Measurements from ENCODE around the gene C21orf91. TPM values are rescaled to one million over a fixed set of nuclear protein-coding genes. Genes with fewer than 3 reads are reported as not detected.

Gene C21orf91
- total RNA-seq, 1 experiment from 2014 or later = 49.2 TPM

- WGBS (ENCODE audit: extremely low coverage, insufficient read length, low lambda C conversion rate) = no CpG with 5 or more reads among the region's 6 CpGs
- Histone ChIP-seq H3K9me3 (ENCODE audit: control insufficient read depth, low read depth, low read length) (no peaks in the 10 kb centered on the region), H3K4ac (ENCODE audit: low read depth, low read length) (no peak overlapping the region), H3K23ac (ENCODE audit: insufficient read length, low read depth, low read length) (no peak overlapping the region), H2BK120ac (ENCODE audit: low read depth, low read length, poor library complexity, severe bottlenecking) (no peak overlapping the region), H3K27ac (ENCODE audit: insufficient read length, low read depth, low read length) (no peak overlapping the region), H3K79me2 (ENCODE audit: insufficient read depth, low read length) (no peaks in the 10 kb centered on the region), H3K14ac (ENCODE audit: insufficient read depth, low read length) (no peak overlapping the region), H3T11ph (ENCODE audit: low read length) (no peak overlapping the region), H2AK5ac (ENCODE audit: insufficient read length, low read length) (no peak overlapping the region), H2BK15ac (ENCODE audit: low read depth, low read length) (no peak overlapping the region), H3K4me1 (ENCODE audit: insufficient read depth, low read length) (no peaks in the 10 kb centered on the region), H3K56ac (ENCODE audit: insufficient read length, low read depth, low read length) (no peak overlapping the region), H3K79me1 (ENCODE audit: insufficient read depth, low read depth, low read length, poor library complexity, severe bottlenecking) (no peaks in the 10 kb centered on the region), H3K4me2 (ENCODE audit: insufficient read depth, insufficient read length, low read length) (no peak overlapping the region), H4K8ac (replicated peaks; ENCODE audit: insufficient read length, low read depth, low read length) (no peak overlapping the region), H2AFZ (ENCODE audit: low read length) (no peak overlapping the region), H4K5ac (ENCODE audit: insufficient read length, low read depth, low read length) (no peak overlapping the region), H2BK20ac (ENCODE audit: low read depth, low read length, poor library complexity, severe bottlenecking) (no peak overlapping the region), H3K18ac (ENCODE audit: insufficient read length, low read depth, low read length) (no peak overlapping the region), H3K9ac (ENCODE audit: extremely low read depth, insufficient read length, low read length) (no peak overlapping the region), H2BK5ac (ENCODE audit: insufficient read length, low read length) (no peak overlapping the region), H2BK12ac (ENCODE audit: insufficient read length, low read depth, low read length) (no peak overlapping the region), H4K91ac (ENCODE audit: insufficient read length, low read depth, low read length) (no peak overlapping the region), H3K27me3 (ENCODE audit: insufficient read depth, low read length) (no peaks in the 10 kb centered on the region), H4K20me1 (ENCODE audit: control insufficient read depth, insufficient read depth, insufficient read length) (no peaks in the 10 kb centered on the region), H3K23me2 (ENCODE audit: insufficient read length, low read depth, low read length, poor library complexity, severe bottlenecking) (no peaks in the 10 kb centered on the region)
- Mint-ChIP-seq H3K4me1 (peaks cover 0 to 4% of the 10 kb centered on the region in 2 experiments; a peak in 3 of 4 replicates), H3K9me3 (peaks cover 3 to 6% of the 10 kb centered on the region in 2 experiments; a peak in 2 of 5 replicates), H3K27ac (peak overlapping the region in 1 of 3 experiments; percentile 6; a peak in 2 of 7 replicates), H3K36me3 (ENCODE audit: insufficient read depth in 1 of 3, low read depth in 3 of 3) (peaks cover 25 to 60% (median 48%) of the 10 kb centered on the region in 3 experiments), H3K27me3 (ENCODE audit: low read depth) (no peaks in the 10 kb centered on the region), H3K4me3 (no peak overlapping the region)
- TF ChIP-seq CTCF (conservative IDR thresholded peaks at IDR 0.05) = no peak
- no peak for DNase-seq
These were observed 19.6 kb downstream of the C21orf91 start for GRCh38 chr21:17799414-17800164.

Data from H9 (cell line).